Smooth muscle cell (in vitro differentiated cells): Measurements from ENCODE around the gene ZFYVE28. TPM values are rescaled to one million over a fixed set of nuclear protein-coding genes. Genes with fewer than 3 reads are reported as not detected.

Source experiments
- DNase-seq: peaks from one replicate; lab custom pipeline; 2025; ENCODE audit not compliant: unreplicated experiment; lab: John Stamatoyannopoulos, UW
- H2AFZ ChIP-seq: fragments of 200-600 bp; sonication (generic); 2 replicates; pipeline ENCODE4 v1.6.0; 2016; ENCODE audit warnings: antibody characterized with exemption, low read depth, mild to moderate bottlenecking
- H3F3A ChIP-seq: fragments of 200-600 bp; sonication (generic); 2 replicates; pipeline ENCODE4 v1.6.0; 2017; ENCODE audit warnings: antibody characterized with exemption, low read depth
- H3K27ac ChIP-seq: fragments of 200-600 bp; sonication (generic); 2 replicates; pipeline ENCODE4 v1.5.1; 2016; ENCODE audit warnings: low read depth, mild to moderate bottlenecking
- H3K27me3 ChIP-seq: fragments of 200-600 bp; sonication (generic); 2 replicates; pipeline ENCODE4 v1.6.1; 2016; ENCODE audit warnings: low read depth, mild to moderate bottlenecking
- H3K36me3 ChIP-seq: fragments of 200-600 bp; sonication (generic); 2 replicates; pipeline ENCODE4 v1.5.1; 2016; ENCODE audit warnings: low read depth
- H3K4me1 ChIP-seq: fragments of 200-600 bp; sonication (generic); 2 replicates; pipeline ENCODE4 v1.5.1; 2016; ENCODE audit warnings: low read depth
- H3K4me2 ChIP-seq: fragments of 200-600 bp; sonication (generic); 2 replicates; pipeline ENCODE4 v1.6.0; 2016; ENCODE audit warnings: mild to moderate bottlenecking
- H3K4me3 ChIP-seq: fragments of 200-600 bp; sonication (generic); 2 replicates; pipeline ENCODE4 v1.5.1; 2016; ENCODE audit warnings: mild to moderate bottlenecking
- H3K79me2 ChIP-seq: fragments of 200-600 bp; sonication (generic); 2 replicates; pipeline ENCODE4 v1.6.0; 2016; ENCODE audit warnings: low read depth, mild to moderate bottlenecking
- H3K9ac ChIP-seq: fragments of 200-600 bp; sonication (generic); 2 replicates; pipeline ENCODE4 v1.6.0; 2016; ENCODE audit warnings: low read depth
- H3K9me3 ChIP-seq: fragments of 200-600 bp; sonication (generic); replicated peaks from 2 replicates; pipeline ENCODE4 v1.5.1; 2016; ENCODE audit warnings: low read depth
- H4K20me1 ChIP-seq: fragments of 200-600 bp; sonication (generic); 2 replicates; pipeline ENCODE4 v1.6.0; 2016; ENCODE audit warnings: low read depth
- WGBS: methylation state at CpG from one replicate; pipeline ENCODE4 v1.1.7; 2016; ENCODE audit warnings: low lambda C conversion rate; 5-methylcytosine and 5-hydroxymethylcytosine counted together
- polyA plus RNA-seq: library from polyadenylated mRNA; unstranded; fragments of >200 nt; fragmentation: Nextera tagmentation; extraction: Ambion mirVana; gene quantifications from 2 replicates; pipeline ENCODE4 v1.2.1, GENCODE V29; 2016
- total RNA-seq: library from RNA; depleted of rRNA; stranded (reverse); fragments of >200 nt; gene quantifications from 2 replicates; pipeline ENCODE4 v1.2.3, GENCODE V29; 2014
- TF ChIP-seq, protein P1 (sequence below): fragments of 200-600 bp; sonication (generic); IDR thresholded peaks from 2 replicates; pipeline ENCODE4 v1.5.1; 2017; ENCODE audit warnings: borderline replicate concordance, mild to moderate bottlenecking, antibody characterized with exemption; ENCODE audit not compliant: insufficient read depth, poor library complexity, severe bottlenecking

ZFYVE28 gene
- total and polyA plus RNA-seq, 2 experiments from 2014 or later = 0.22 TPM; not detected in 1

GRCh38 chr4:2321279-2322196, 96.9 kb downstream of the ZFYVE28 start:
- H3K9me3 ChIP-seq = peaks cover 2% of the 10 kb centered on the region
- no peaks in the 10 kb centered on the region for H3K4me1 ChIP-seq
- H3K27ac ChIP-seq = no peak overlapping the region
- no peak overlapping the region for H3K9ac ChIP-seq
- no peak overlapping the region for H3K4me3 ChIP-seq
- no peaks in the 10 kb centered on the region for H3K27me3 ChIP-seq
- no peak overlapping the region for H2AFZ ChIP-seq
- no peaks in the 10 kb centered on the region for H4K20me1 ChIP-seq
- TF ChIP-seq, protein P1, sequence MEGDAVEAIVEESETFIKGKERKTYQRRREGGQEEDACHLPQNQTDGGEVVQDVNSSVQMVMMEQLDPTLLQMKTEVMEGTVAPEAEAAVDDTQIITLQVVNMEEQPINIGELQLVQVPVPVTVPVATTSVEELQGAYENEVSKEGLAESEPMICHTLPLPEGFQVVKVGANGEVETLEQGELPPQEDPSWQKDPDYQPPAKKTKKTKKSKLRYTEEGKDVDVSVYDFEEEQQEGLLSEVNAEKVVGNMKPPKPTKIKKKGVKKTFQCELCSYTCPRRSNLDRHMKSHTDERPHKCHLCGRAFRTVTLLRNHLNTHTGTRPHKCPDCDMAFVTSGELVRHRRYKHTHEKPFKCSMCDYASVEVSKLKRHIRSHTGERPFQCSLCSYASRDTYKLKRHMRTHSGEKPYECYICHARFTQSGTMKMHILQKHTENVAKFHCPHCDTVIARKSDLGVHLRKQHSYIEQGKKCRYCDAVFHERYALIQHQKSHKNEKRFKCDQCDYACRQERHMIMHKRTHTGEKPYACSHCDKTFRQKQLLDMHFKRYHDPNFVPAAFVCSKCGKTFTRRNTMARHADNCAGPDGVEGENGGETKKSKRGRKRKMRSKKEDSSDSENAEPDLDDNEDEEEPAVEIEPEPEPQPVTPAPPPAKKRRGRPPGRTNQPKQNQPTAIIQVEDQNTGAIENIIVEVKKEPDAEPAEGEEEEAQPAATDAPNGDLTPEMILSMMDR = no peak
- no peaks in the 10 kb centered on the region for H3K79me2 ChIP-seq
- H3K4me2 ChIP-seq = no peak overlapping the region
- WGBS = 89% methylated on average over 22 of the region's 22 CpGs
- no peaks in the 10 kb centered on the region for H3F3A ChIP-seq
- no peak for DNase-seq
- H3K36me3 ChIP-seq = no peaks in the 10 kb centered on the region

DNA sequence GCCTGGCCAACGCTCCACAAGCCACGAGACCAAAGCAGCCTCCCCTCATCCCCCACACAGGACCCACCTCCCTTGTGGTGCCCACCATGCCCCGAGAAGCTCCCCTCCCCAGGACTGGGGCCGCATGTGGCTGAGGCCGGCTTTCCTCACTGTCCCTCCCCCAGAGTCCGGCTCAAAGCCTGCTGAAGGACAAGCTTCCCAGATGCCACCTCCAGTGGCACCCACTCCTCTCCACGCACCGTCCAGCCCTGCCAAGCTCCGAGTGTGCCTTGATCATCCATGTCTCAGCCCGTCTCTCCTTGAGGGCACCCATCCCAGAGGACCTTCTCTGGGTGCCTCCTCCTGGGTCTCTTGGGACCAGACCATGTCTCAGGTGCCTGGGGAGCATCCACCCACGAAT, 97.7 kb downstream of the ZFYVE28 start:
- H3K9me3 ChIP-seq = no peaks in the 10 kb centered on the region
- TF ChIP-seq, protein P1 = no peak
- H2AFZ ChIP-seq = no peak overlapping the region
- H4K20me1 ChIP-seq = no peaks in the 10 kb centered on the region
- no peaks in the 10 kb centered on the region for H3K27me3 ChIP-seq
- H3K4me1 ChIP-seq = no peaks in the 10 kb centered on the region
- no peak overlapping the region for H3K27ac ChIP-seq
- no peak for DNase-seq
- H3F3A ChIP-seq = no peaks in the 10 kb centered on the region
- 94% methylated on average over 11 of the region's 11 CpGs for WGBS
- no peaks in the 10 kb centered on the region for H3K36me3 ChIP-seq
- H3K4me3 ChIP-seq = no peak overlapping the region
- no peaks in the 10 kb centered on the region for H3K79me2 ChIP-seq
- no peak overlapping the region for H3K9ac ChIP-seq
- H3K4me2 ChIP-seq = no peak overlapping the region

DNA sequence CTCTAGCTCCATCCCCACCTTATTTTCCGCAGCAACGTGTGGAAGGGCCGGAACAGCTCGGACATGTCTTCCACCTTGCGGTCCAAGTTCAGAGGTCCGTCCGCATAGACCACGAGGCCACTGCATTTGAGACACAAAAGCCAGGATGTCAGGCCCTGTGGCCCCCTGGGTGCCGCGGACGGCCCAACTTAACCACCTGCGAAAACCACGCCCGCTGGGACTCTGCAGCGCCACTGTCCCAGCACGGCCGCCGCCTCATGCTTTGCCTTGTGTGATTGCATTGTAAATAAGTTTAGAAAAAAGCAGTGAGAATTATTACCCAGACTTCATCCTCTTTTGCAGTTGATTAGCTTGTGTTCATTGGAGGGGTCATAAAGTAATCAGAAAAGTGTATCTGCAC, 98.3 kb downstream of the ZFYVE28 start:
- Histone ChIP-seq H3K79me2 (no peaks in the 10 kb centered on the region), H3K27me3 (no peaks in the 10 kb centered on the region), H3K9ac (no peak overlapping the region), H3K36me3 (no peaks in the 10 kb centered on the region), H2AFZ (no peak overlapping the region), H3K27ac (no peak overlapping the region), H3K4me2 (no peak overlapping the region), H3K4me3 (no peak overlapping the region), H3F3A (no peaks in the 10 kb centered on the region), H4K20me1 (no peaks in the 10 kb centered on the region), H3K9me3 (no peaks in the 10 kb centered on the region), H3K4me1 (no peaks in the 10 kb centered on the region)
- TF ChIP-seq, protein P1 = no peak
- no peak for DNase-seq
- 89% methylated on average over 18 of the region's 18 CpGs for WGBS
